Testis (tissue), 3 donors: Measurements from ENCODE around the gene PJVK. TPM values are rescaled to one million over a fixed set of nuclear protein-coding genes. Genes with fewer than 3 reads are reported as not detected.

Experiments used
- DNase-seq: peaks from one replicate; pipeline ENCODE4 v3.0.0-alpha.2; 2019
- H3K27ac ChIP-seq, 2 donors: fragments of 200-600 bp; sonication (generic); one replicate each; pipeline ENCODE4 v1.5.1; 2019
- H3K27me3 ChIP-seq: fragments of 200-600 bp; sonication (generic); one replicate; pipeline ENCODE4 v1.5.1; 2019
- H3K36me3 ChIP-seq: fragments of 200-600 bp; sonication (generic); one replicate; pipeline ENCODE4 v1.5.1; 2017; ENCODE audit warnings: low read depth; ENCODE audit errors: missing control alignments
- H3K4me1 ChIP-seq: fragments of 200-600 bp; sonication (generic); one replicate; pipeline ENCODE4 v1.5.1; 2019
- H3K4me3 ChIP-seq, 2 donors: fragments of 200-600 bp; sonication (generic); one replicate each; pipeline ENCODE4 v1.5.1; 2017 to 2019
- H3K9me3 ChIP-seq: fragments of 200-600 bp; sonication (generic); one replicate; pipeline ENCODE4 v1.5.1; 2017
- POLR2A ChIP-seq: fragments of 450-650 bp; IDR thresholded peaks from one replicate; pipeline ENCODE4 v1.6.1; 2017; ENCODE audit warnings: antibody characterized with exemption, mild to moderate bottlenecking, moderate library complexity
- WGBS, 2 donors: methylation state at CpG; one replicate each; pipeline ENCODE4 v1.1.5; 2018; 5-methylcytosine and 5-hydroxymethylcytosine counted together
- intact Hi-C: fragments of 100-400 bp; cut with DNase I; formaldehyde crosslinking; loops from one replicate; pipeline ENCODE4 v1.15.1; 2023; ENCODE audit warnings: low total_unique reads
- polyA plus RNA-seq: library from polyadenylated mRNA; stranded (reverse); fragments of 350-450 nt; fragmentation: Illumina TruSeq; extraction: RNeasy Lipid Tissue Mini Kit (QIAGEN cat#74804); gene quantifications from one replicate; pipeline ENCODE4 v1.2.3, GENCODE V29; 2014; ENCODE audit warnings: low read depth, low replicate concordance; ENCODE audit not compliant: insufficient read depth
- total RNA-seq, 2 donors: library from RNA; depleted of rRNA; stranded (reverse); fragments of >200 nt; gene quantifications; one replicate each; pipeline ENCODE4 v1.2.3, GENCODE V29; 2016
- TF ChIP-seq, protein P1 (sequence below), 3 experiments: fragments of 450-650 bp in 2 of 3; fragments of 200-600 bp in 1 of 3; sonication (generic) in 1 of 3; IDR thresholded peaks; one replicate each; pipeline ENCODE4 v1.5.1; 2016 to 2019; ENCODE audit warnings: antibody characterized with exemption in 3 of 3, mild to moderate bottlenecking in 2 of 3, moderate library complexity in 1 of 3

Gene PJVK
- total and polyA plus RNA-seq, 3 donors from 2014 or later = 20.6 to 61.3 (median 31.7) TPM

DNA sequence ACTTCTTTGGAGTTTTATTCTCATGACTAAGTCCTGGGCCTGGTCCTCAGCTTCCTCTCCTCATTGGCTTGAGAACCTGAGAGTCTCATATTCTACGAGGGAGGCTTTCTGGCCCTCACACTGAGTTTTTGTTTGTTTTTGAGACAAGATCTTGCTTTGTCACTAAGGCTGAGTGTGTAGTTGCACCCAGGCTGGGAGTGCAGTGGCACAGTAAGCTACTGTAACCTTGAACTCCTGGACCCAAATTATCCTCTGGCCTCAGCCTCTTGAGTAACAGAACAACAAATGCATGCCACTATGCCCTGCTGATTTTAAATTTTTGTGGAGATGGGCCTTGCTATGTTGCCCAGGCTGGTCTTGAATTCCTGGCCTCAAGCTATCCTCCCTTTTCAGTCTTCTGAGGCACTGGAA, 22.8 kb upstream of the PJVK start:
- DNase-seq = no peak
- WGBS, 2 donors = 39 to 50% methylated on average over 1 of the region's 1 CpG
- Histone ChIP-seq H3K4me1 (no peaks in the 10 kb centered on the region), H3K9me3 (no peaks in the 10 kb centered on the region), H3K36me3 (no peaks in the 10 kb centered on the region), H3K27me3 (no peaks in the 10 kb centered on the region), H3K27ac (no peak overlapping the region), H3K4me3 (no peak overlapping the region)
- no peak for TF ChIP-seq POLR2A
- TF ChIP-seq, protein P1, sequence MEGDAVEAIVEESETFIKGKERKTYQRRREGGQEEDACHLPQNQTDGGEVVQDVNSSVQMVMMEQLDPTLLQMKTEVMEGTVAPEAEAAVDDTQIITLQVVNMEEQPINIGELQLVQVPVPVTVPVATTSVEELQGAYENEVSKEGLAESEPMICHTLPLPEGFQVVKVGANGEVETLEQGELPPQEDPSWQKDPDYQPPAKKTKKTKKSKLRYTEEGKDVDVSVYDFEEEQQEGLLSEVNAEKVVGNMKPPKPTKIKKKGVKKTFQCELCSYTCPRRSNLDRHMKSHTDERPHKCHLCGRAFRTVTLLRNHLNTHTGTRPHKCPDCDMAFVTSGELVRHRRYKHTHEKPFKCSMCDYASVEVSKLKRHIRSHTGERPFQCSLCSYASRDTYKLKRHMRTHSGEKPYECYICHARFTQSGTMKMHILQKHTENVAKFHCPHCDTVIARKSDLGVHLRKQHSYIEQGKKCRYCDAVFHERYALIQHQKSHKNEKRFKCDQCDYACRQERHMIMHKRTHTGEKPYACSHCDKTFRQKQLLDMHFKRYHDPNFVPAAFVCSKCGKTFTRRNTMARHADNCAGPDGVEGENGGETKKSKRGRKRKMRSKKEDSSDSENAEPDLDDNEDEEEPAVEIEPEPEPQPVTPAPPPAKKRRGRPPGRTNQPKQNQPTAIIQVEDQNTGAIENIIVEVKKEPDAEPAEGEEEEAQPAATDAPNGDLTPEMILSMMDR (IDR thresholded peaks at IDR 0.05) = no peak
- intact Hi-C loops = no loop called here

DNA sequence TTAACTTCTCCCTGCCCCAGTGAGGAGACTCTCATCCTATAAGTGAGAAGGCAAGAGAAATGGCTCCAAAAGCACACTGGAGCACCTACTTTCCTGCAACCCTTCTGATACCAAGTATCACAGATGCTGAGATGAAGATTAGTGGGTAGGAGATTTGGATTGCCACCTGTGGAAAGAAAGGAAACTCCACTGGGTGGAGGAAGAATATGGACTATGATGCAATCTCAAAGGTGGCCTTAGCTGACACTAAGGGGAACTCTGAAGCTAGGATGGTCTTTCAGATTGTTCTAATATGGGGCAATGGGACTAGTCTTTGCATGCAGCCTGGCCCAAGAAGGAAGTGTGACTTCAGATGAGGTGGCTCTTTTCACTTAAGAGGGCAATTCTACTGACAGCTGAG, 21.8 kb upstream of the PJVK start:
- H3K9me3 ChIP-seq = no peaks in the 10 kb centered on the region
- no peaks in the 10 kb centered on the region for H3K4me1 ChIP-seq
- H3K27me3 ChIP-seq = no peaks in the 10 kb centered on the region
- DNase-seq = no peak
- H3K27ac ChIP-seq = no peak overlapping the region
- no peak overlapping the region for H3K4me3 ChIP-seq
- TF ChIP-seq POLR2A = no peak
- TF ChIP-seq, protein P1 (IDR thresholded peaks at IDR 0.05) = no peak
- no peaks in the 10 kb centered on the region for H3K36me3 ChIP-seq
- intact Hi-C loops = no loop called here

DNA sequence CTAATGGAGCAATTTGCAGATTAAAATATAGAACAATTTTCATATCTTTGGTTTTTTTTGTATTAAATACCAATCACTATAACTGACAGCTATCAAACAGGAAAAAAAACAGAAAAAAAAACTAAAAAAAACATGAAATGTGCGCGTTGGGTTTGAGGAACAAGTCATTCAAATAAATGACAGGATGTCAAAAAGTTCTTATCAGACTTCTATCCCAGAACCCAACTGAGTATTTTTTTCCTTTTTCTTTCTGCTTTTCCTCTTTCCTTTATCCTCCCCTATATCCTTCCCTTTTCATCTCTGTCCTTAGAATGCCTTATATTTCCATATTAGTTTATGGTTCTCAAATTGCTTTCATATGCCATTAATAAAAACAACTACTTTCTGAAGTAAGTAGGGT, 14.5 kb upstream of the PJVK start:
- intact Hi-C loops = no loop called here
- Histone ChIP-seq H3K4me1 (no peaks in the 10 kb centered on the region), H3K27ac (no peak overlapping the region), H3K4me3 (no peak overlapping the region), H3K36me3 (no peaks in the 10 kb centered on the region), H3K27me3 (no peaks in the 10 kb centered on the region), H3K9me3 (no peaks in the 10 kb centered on the region)
- 91 to 96% methylated on average over 2 of the region's 2 CpGs for WGBS, 2 donors
- no peak for TF ChIP-seq POLR2A
- DNase-seq = no peak

DNA sequence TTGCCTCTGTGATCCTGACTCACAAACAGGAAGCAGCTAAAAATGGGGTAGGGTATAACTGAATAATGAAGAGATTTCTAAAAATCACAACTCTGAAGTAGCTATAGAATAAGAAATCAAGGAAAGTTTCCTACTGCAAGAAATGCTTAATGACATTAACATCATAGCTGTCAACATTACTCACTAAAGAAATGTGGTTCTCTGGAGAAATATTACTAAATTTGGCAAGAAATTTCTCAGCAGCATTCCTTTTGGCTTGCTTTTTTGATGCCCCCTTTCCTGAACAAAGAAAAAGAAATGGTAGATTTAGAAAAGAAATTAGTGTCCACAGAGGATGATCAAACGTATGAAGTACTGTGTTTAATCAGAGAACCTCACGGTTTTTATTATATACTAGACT, 9.8 kb upstream of the PJVK start:
- no peaks in the 10 kb centered on the region for H3K27me3 ChIP-seq
- H3K4me3 ChIP-seq = no peak overlapping the region
- no peaks in the 10 kb centered on the region for H3K9me3 ChIP-seq
- DNase-seq = no peak
- WGBS, 2 donors = 86 to 92% methylated on average over 2 of the region's 2 CpGs
- H3K27ac ChIP-seq = no peak overlapping the region
- TF ChIP-seq POLR2A = no peak
- TF ChIP-seq, protein P1 (IDR thresholded peaks at IDR 0.05) = no peak
- no peaks in the 10 kb centered on the region for H3K4me1 ChIP-seq
- intact Hi-C loops = no loop called here
- H3K36me3 ChIP-seq = no peaks in the 10 kb centered on the region

DNA sequence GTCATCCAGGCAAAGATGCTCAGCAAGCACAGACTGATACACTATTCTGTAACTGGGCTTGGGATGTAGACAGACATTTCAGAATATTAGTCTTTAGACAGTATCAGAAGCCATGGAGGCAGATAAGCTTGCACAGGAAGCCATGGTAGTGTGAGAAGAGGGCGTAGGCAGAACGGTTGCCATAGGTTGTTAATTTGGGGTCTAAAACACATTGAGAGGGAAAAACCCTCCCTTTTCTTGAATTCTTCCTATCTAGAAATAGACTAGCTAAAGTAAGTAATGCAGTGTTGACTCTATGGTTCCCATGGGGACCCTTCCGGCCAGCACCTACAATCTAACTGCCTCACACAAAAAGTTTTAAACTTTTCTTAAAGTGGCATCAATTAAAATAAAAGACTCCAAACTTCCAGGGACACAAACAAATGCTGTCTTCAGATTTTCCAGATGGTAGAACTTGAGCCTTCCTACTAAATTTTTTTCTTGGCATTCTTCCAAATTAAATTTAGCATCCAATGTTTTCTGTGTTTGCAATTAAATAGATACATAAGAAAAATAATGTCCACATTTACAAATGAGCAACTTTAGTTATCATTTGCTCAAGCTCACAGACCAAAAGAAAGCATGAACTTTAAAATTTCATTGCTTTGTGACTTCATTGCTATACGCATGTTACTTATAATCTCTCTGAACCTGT, 2.1 kb upstream of the PJVK start:
- Histone ChIP-seq H3K27me3 (no peaks in the 10 kb centered on the region), H3K27ac (no peak overlapping the region), H3K4me3 (no peak overlapping the region), H3K9me3 (no peaks in the 10 kb centered on the region), H3K36me3 (no peaks in the 10 kb centered on the region), H3K4me1 (peaks cover 6% of the 10 kb centered on the region)
- DNase-seq = no peak
- intact Hi-C loops = no loop called here
- TF ChIP-seq POLR2A = no peak
- TF ChIP-seq, protein P1 (IDR thresholded peaks at IDR 0.05) = no peak
- 60 to 71% methylated on average over 4 of the region's 4 CpGs for WGBS, 2 donors
